Duodenal mucosa (tissue), 2 donors: ENCODE data around the gene PSMF1.

Source experiments
- H3K27ac ChIP-seq: one replicate; pipeline ENCODE4 v1.7.0; 2013; ENCODE audit warnings: low read depth, low read length
- H3K27me3 ChIP-seq, 2 donors: one replicate each; pipeline ENCODE4 v1.7.0; 2013; ENCODE audit warnings: low read length in 2 of 2, control low read depth in 1 of 2; ENCODE audit not compliant: insufficient read depth in 2 of 2, control insufficient read depth in 1 of 2
- H3K36me3 ChIP-seq, 2 donors: one replicate each; pipeline ENCODE4 v1.7.0; 2013; ENCODE audit warnings: low read length in 2 of 2, control low read depth in 1 of 2; ENCODE audit not compliant: insufficient read depth in 2 of 2, control insufficient read depth in 1 of 2
- H3K4me1 ChIP-seq, 2 donors: one replicate each; pipeline ENCODE4 v1.7.0; 2013; ENCODE audit warnings: low read length in 2 of 2, control low read depth in 1 of 2; ENCODE audit not compliant: insufficient read depth in 2 of 2, control insufficient read depth in 1 of 2
- H3K4me3 ChIP-seq, 2 donors: one replicate each; pipeline ENCODE4 v1.7.0; 2013; ENCODE audit warnings: low read length in 2 of 2, low read depth in 1 of 2
- H3K9ac ChIP-seq, 2 donors: one replicate each; pipeline ENCODE4 v1.7.0; 2013; ENCODE audit warnings: low read length in 2 of 2, low read depth in 1 of 2
- H3K9me3 ChIP-seq, 2 donors: one replicate each; pipeline ENCODE4 v1.7.0; 2013; ENCODE audit warnings: low read length in 2 of 2, control low read depth in 1 of 2; ENCODE audit not compliant: control insufficient read depth in 1 of 2

Gene PSMF1

DNA sequence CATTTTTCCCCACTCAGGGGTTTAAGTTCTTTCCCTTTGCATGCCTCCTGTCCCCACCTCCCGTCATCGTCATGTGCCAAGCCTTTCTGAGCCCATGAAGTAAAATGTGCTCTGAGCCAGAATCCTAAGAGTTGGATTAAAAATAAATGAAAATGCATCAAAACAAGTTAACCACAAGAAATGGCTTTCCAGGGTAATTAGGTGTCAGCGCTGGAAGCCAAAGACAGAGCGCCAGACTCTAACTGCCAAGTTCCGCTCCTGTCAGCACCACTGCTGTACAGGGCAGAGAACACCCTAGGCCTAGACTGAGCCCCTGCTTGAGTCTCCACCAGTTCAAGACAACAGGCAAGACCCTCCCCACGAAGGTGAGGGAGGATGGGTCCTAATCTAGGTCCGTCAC is 79.4 kb downstream of the PSMF1 start:
- H3K4me1 ChIP-seq: peaks cover 8% of the 10 kb centered on the region in 2 donors
- peaks cover 0 to 2% of the 10 kb centered on the region in 2 donors for H3K9me3 ChIP-seq
- H3K9ac ChIP-seq: no peak overlapping the region
- H3K36me3 ChIP-seq: no peaks in the 10 kb centered on the region
- H3K4me3 ChIP-seq: no peak overlapping the region
- no peaks in the 10 kb centered on the region for H3K27me3 ChIP-seq
- H3K27ac ChIP-seq: no peak overlapping the region

DNA sequence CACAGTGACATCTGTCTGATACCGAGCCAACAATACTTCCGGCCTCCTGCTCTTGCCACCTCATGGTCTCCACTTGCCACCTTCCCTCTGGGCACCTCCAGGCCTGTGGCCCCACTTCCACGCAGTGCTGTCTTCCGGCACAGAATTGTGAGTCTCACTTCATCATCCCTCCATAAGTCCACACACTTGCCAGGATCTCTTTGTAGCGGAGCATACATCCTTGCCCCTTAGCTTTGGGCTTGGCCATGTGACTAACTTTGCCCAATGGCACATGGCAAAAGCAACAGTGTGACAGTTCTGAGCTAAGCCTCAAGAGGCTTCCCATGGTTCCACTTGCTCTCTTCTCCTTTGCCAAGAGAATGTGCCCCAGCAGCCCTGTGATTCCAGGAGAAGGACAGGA is 80.3 kb downstream of the PSMF1 start:
- Histone ChIP-seq H3K4me1 (peaks cover 16 to 17% of the 10 kb centered on the region in 2 donors), H3K9ac (no peak overlapping the region), H3K4me3 (no peak overlapping the region), H3K27me3 (no peaks in the 10 kb centered on the region), H3K36me3 (no peaks in the 10 kb centered on the region), H3K27ac (no peak overlapping the region), H3K9me3 (peaks cover 0 to 2% of the 10 kb centered on the region in 2 donors)

DNA sequence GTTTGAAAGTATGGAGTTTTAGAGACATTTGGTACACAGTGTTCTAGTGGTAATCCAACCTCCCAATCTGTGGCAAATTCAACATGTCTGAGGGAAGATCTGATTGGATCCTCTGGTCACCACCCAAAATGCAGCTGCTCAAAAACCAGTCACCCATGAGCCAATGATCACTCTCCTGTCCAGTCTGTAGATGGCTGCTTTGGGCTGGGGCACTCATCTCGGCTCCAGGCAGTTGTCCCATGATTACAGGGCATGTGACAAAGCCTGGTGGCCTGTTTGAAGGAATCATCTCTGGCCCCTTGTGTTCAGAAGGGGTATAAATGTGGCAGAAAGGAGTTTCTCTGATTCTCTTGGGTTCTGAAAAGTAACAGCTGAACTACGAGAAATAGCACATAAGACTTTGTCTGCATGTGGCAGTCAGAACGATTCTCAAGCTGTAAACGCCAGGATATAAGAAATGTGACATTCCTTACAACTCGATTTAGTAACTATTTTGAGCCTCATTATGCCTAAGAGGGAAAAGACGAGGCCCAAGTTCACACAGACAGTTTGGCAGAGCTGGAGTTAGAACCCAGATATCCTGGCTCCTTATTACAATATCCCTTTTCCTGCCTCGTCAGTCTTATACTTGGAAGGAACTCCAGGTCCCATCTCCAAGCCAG is 80.9 kb downstream of the PSMF1 start:
- Histone ChIP-seq H3K36me3 (no peaks in the 10 kb centered on the region), H3K27me3 (no peaks in the 10 kb centered on the region), H3K4me1 (peaks cover 21 to 23% of the 10 kb centered on the region in 2 donors), H3K9ac (no peak overlapping the region), H3K4me3 (no peak overlapping the region), H3K9me3 (peaks cover 0 to 2% of the 10 kb centered on the region in 2 donors), H3K27ac (no peak overlapping the region)

DNA sequence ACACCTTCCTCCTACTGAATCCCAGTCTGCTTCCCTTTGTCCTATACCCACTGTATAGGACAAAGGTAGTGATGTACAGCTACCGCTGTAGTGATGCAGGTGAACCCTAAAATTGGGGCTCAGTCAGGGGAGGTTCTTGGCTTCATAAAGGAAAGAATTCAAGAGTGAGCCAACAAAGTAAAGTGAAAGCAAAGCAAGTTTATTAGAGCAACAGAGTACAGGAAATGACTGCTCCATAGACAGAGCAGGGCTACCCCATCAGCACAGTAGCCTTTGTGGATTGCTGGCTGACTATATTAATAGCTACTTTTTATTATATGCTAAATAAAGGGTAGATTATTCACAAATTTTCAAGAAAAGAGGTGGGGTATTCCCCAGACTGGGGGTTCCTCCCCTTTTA is 81.6 kb downstream of the PSMF1 start:
- Histone ChIP-seq H3K27ac (no peak overlapping the region), H3K9me3 (peaks cover 0 to 2% of the 10 kb centered on the region in 2 donors)

DNA sequence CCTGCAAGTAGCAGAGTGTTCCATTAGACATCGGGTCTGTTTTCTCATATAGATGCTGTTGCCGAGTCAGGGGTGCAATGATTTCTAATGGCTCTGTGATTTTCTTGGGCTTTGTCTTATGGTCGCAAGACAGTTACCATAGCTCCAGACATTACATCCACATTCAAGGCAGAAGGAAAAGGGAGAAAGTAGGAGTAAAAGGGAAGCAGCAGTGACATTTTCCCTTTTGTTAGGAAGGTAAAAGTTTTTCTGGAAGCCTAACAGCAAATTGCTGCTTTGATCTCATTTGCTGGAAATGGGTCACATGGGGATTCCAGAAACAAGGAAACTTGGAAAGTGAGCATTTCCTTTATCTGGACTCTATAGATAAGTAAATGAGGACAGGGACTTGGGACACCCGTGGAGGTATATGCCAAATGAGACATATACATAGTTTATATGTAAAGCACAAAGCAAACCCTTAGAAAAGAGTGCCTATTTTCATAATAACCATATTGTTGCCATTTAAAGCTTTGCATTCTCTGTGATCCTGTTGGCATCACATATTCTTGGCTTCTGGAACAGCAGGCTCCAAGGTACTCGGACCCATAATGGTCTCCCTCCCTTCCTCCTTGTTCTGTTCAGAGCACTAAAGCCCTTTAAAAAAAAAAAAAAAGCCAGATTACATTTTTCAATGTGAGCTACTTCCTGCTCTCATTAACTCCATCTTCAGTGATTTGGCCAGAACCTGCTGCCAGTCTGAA is 84.5 kb downstream of the PSMF1 start, which contains the start of gene C20orf202:
C20orf202 (plus strand) TSS at position 693 of the 743 bp plus-strand sequence. CDS start 132 bp downstream, outside the sequence.
- no peak within 1 kb of the TSS for H3K27ac ChIP-seq
- no peaks in the 10 kb centered on the region for H3K36me3 ChIP-seq
- no peak within 1 kb of the TSS for H3K4me3 ChIP-seq
- H3K9ac ChIP-seq: no peak within 1 kb of the TSS
- no peaks in the 10 kb centered on the region for H3K27me3 ChIP-seq
- peaks cover 15 to 22% of the 10 kb centered on the region in 2 donors for H3K4me1 ChIP-seq
- no peaks in the 10 kb centered on the region for H3K9me3 ChIP-seq

More for the DNA sequence above, 81.6 kb downstream of the PSMF1 start:
- H3K27me3 ChIP-seq: no peaks in the 10 kb centered on the region
- no peaks in the 10 kb centered on the region for H3K36me3 ChIP-seq
- no peak overlapping the region for H3K9ac ChIP-seq
- H3K4me3 ChIP-seq: no peak overlapping the region
- H3K4me1 ChIP-seq: peaks cover 20 to 26% of the 10 kb centered on the region in 2 donors

DNA sequence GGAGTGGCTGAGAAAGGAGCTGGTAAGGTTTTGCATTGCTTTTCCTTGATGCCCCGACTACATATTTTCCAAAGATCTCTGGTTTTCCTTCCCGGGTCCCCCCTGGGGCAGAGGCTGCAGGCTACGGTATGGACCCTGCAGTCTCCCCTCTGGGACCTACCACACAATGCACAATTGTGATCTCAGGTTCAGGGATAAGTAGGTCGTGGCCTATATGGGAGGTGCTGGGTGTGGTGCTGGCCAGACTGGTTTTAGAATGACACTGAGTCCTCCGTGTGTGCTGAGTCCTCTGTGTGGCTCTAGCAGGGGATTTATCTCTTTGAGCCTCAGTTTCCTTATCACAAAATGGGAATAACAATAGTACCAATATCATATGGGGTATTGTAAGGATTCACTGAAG is 85.2 kb downstream of the PSMF1 start:
- peaks cover 15 to 22% of the 10 kb centered on the region in 2 donors for H3K4me1 ChIP-seq
- H3K27me3 ChIP-seq: no peaks in the 10 kb centered on the region
- H3K9me3 ChIP-seq: no peaks in the 10 kb centered on the region
- no peaks in the 10 kb centered on the region for H3K36me3 ChIP-seq
- no peak overlapping the region for H3K9ac ChIP-seq
- no peak overlapping the region for H3K4me3 ChIP-seq
- no peak overlapping the region for H3K27ac ChIP-seq

DNA sequence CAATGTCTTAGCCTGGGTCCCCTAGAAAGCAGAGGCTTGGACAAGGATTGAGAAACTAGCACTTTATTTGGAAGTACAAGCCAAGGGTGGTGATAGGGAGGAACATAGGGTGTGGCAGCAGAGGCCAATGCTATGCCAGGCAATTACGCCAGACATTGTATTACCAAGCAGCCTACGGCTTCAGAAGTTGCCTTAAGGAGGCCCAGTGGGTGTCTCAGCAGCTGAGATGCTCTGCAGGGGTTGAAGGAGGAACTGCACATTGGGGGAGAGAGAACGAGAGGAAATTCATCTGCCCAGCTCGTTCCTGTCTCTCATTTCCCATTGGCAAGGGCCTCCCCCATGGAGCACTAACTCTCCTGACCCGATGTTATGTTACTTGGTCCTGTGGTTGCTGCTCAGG is 85.7 kb downstream of the PSMF1 start:
- Histone ChIP-seq H3K27me3 (no peaks in the 10 kb centered on the region), H3K27ac (no peak overlapping the region), H3K4me1 (peaks cover 15 to 22% of the 10 kb centered on the region in 2 donors), H3K4me3 (no peak overlapping the region), H3K9ac (no peak overlapping the region), H3K36me3 (no peaks in the 10 kb centered on the region), H3K9me3 (no peaks in the 10 kb centered on the region)

DNA sequence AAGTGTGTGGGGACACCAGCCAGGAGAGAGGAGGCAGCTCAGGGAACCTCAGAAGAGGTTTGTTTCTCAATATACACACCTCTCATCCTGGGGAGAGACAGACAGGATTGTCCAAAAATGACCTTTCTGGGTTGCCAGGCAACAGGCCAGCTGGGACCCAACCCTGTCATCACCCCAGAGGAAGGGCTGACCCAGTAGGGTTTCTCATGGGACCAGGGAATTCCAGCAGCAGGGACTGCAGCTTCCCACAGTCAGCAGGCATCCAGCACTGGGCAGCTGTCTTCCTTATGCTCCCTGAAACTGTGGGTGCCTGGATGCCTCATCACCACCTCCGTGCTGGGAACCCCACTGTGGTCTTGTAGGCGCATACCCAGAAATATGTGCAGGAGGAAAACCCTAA is 86.2 kb downstream of the PSMF1 start:
- H3K4me3 ChIP-seq: no peak overlapping the region
- peaks cover 15 to 22% of the 10 kb centered on the region in 2 donors for H3K4me1 ChIP-seq
- no peaks in the 10 kb centered on the region for H3K27me3 ChIP-seq
- H3K36me3 ChIP-seq: no peaks in the 10 kb centered on the region
- no peak overlapping the region for H3K27ac ChIP-seq
- H3K9me3 ChIP-seq: no peaks in the 10 kb centered on the region
- H3K9ac ChIP-seq: no peak overlapping the region

DNA sequence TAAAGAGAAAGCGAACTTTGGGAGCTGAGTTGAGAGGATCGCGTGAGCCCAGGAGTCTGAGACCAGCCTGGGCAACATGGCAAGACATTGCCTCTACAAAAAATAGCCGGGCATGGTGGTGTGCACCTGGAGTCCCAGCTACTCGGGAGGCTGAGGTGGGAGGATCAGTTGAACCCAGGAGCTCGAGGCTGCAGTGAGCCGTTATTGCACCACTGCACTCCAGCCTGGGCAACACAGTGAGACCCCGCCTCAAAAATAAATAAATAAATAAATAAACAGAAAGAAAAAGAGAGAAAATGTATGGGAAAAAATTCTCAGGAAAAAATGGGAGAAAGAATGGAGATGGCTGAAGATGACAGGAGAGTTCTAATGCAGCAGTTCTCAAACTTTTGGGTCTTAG is 87.4 kb downstream of the PSMF1 start:
- peaks cover 15 to 22% of the 10 kb centered on the region in 2 donors for H3K4me1 ChIP-seq
- H3K27me3 ChIP-seq: no peaks in the 10 kb centered on the region
- H3K27ac ChIP-seq: no peak overlapping the region
- H3K4me3 ChIP-seq: no peak overlapping the region
- no peak overlapping the region for H3K9ac ChIP-seq
- H3K9me3 ChIP-seq: no peaks in the 10 kb centered on the region
- no peaks in the 10 kb centered on the region for H3K36me3 ChIP-seq

DNA sequence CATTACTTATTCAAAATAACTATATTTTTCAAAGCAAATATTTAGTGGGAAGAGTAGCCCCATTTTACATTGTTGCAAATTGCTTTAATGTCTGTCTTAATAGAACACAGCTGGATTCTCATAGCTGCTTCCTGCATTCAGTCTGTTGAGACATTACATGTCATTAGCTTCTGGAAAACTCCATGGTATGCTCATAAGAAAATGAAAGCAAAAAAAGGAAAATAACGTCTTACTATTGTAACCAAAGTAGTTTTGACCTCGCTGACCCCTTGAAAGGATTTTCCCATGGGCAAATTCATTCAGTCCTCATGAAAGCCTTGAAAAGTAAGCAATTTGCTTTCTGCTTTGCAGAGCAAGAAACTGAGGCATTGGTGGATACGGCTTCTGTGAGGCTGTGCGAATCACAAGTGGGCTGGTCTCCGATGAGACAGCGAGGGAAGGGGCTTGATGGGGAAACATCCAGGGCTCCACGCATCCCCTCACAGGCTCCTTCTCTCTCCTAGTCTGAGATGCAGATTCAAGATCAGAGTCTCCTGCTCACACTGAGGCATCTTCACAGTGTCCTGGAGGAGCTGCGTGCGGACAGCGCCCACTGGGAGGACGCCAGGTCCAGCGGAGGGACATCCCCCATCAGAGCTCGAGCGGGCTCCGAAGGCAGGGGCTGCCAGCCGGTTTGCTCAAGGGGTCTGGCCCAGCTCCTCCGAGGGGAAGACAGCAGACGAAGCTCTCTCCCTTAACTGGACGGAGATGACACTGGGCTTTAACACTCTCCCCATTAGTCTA is 88.2 kb downstream of the PSMF1 start:
- no peak overlapping the region for H3K9ac ChIP-seq
- H3K27me3 ChIP-seq: no peaks in the 10 kb centered on the region
- H3K9me3 ChIP-seq: no peaks in the 10 kb centered on the region
- H3K4me3 ChIP-seq: no peak overlapping the region
- H3K27ac ChIP-seq: no peak overlapping the region
- H3K4me1 ChIP-seq: peaks cover 15 to 22% of the 10 kb centered on the region in 2 donors
- no peaks in the 10 kb centered on the region for H3K36me3 ChIP-seq
